NCI-H146 treated with DMSO at 0.1 percent for 48 hours (cell line): ENCODE results near the gene RAD51B.
"Not testable (repeated sequence)": the region's sequence is repeated elsewhere in the genome, so short reads cannot be mapped to it uniquely, and the experiment has no call there.

ENCODE experiments used
- DNase-seq: peaks from one replicate; lab custom pipeline; 2025; ENCODE audit not compliant: unreplicated experiment; lab: John Stamatoyannopoulos, UW

The RAD51B gene

GRCh38 chr14:67977434-67978034 is 158.0 kb downstream of the RAD51B start:
- DNase-seq = no peak

DNA sequence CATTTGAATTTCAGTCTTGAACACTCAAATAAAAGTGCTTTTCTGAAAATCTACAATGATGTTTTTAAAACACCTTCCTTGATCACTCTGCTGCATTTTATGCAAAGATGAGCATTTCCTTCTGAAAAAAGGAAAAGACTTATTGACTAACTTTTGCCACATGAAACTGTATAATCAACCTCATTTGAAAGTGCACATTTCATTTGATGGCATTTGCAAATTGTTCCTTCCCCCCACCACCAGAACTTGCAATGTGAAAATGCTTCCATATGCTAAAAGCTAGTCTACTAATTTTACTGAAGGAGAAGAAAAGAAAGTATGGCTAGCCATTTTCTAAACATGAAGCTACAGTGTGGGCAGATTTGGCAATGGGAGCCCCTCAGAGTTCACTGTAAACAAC is 159.2 kb downstream of the RAD51B start:
- DNase-seq = no peak

- no peak for DNase-seq
These were observed 163.4 kb downstream of the RAD51B start for GRCh38 chr14:67982711-67983608.

GRCh38 chr14:67984274-67984673 is 164.7 kb downstream of the RAD51B start:
- DNase-seq = no peak

DNA sequence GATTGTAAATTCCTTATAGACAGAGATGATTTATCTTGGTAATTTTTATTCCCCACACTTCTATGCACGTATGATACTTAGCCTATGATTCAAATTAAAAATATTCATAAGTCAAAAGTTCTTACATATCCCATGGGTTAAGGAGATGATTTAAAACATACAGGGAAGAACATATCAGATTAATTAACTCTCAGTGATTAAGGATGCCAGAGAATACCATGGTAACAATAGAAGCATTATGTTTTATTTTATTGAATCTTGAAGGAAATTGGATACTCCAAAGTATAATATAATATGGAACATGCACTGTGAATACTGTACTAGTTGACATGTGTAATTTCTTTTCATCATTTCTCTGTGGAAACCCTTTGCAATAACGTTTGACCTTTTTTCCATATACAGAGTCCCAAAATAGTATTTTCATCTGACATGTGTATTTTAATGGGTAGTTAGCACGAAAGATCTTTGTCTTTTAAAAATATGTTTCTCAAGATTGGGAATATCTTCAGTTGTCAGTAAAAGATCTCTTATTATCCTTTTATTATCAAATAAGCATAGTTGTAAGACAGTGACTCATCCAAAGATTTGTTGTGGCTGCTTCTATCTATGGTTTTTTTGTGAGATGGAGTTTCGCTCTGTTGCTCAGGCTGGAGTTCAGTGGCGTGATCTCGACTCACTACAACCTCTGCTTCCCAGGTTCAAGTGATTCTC is 166.7 kb downstream of the RAD51B start:
- DNase-seq = no peak

- DNase-seq = no peak
These were observed 168.0 kb downstream of the RAD51B start for GRCh38 chr14:67987606-67988005.

DNA sequence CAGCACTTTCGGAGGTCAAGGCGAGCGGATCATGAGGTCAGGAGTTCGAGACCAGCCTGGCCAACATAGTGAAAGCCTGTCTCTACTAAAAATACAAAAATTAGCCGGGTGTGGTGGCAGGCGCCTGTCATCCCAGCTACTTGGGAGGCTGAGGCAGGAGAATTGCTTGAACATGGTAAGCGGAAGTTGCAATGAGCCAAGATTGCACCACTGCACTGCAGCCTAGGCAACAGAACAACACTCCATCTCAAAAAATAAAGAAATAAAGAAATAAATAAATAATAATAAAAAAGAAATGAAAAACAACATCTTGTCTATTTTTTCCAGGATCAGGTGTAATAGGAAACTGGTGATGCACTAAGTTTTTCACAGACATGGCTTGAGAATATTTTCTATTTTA is 168.6 kb downstream of the RAD51B start:
- not testable (repeated sequence) for DNase-seq

- no peak for DNase-seq
These were observed 171.0 kb downstream of the RAD51B start for GRCh38 chr14:67990576-67990975.

GRCh38 chr14:67994531-67994930 is 175.0 kb downstream of the RAD51B start:
- no peak for DNase-seq

DNA sequence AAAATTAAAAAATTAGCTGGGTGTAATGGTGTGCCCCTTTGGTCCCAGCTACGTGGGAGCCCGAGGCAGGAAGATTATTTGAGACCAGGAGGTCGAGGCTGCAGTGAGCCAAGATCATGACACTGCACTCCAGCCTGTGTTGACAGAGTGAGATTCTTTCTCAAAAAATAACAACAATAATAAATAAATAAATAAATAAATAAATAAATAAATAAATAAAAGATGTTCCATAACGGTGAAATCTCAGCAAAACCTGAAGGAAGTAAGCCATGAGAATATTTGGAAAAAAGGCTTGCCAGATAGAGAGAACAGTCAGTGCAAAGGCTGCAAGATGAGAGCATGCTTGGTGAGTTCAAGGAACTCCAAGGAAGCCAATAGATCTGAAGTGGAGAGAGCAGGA is 176.7 kb downstream of the RAD51B start:
- no peak for DNase-seq

DNA sequence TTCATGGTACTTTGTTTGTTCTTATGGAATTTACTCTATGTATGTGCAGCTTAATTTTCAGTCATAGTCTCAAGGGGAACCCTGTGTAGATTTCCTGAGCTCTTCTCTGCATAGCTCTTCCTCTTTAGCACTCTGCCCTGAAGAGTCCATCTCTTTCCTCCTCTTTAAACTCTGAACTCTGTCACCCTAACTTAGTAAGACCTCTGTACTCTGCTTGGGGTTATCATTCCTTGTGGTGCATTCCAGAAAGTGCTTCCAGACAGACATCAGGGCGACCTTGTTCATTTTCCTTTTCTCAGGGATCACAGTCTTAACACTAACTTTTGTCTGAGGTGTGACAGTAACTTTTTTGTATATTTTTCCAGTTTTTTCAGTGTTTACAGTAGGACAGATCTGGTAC is 179.3 kb downstream of the RAD51B start:
- DNase-seq = no peak

DNA sequence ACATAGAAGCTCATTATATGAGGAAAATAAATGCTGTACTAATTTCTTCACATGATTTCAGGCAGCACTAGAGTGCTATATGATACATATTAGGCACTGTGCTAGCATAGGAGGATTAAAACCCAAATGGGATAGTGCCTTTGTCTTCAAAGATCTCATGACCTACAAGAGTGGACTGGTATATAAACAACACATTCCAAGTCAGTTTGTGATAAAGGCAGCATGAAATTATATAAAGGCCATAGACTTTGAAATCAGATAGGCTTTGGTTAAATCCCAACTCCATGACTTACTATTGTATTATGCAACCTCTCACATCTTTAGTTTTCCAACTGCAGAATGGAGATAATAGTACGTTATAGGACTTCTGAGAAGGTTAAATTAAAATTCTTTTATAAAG is 179.7 kb downstream of the RAD51B start:
- DNase-seq = no peak

GRCh38 chr14:67999705-68000384 is 180.3 kb downstream of the RAD51B start:
- no peak for DNase-seq

- DNase-seq = no peak
These were observed 180.9 kb downstream of the RAD51B start for GRCh38 chr14:68000511-68000910.

DNA sequence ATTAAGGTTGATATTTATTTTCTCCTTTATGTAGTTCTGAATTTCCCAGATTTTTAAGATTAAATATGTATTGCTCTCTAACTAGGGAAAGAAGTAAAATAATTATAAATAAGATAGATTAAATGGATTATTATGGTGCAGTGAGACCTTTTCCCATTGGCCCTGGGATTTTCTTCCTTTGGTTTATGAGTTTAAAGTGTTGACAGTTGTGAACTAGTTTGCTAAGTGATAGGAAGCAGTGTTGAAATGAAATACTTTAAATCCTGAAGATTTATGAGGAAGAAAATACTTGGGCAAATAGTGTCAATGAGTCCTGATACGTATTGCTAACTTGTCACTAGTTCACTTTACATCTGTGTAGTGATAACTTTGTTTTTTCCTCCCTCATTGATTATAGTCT is 188.9 kb downstream of the RAD51B start:
- DNase-seq = no peak

- DNase-seq = no peak
These were observed 191.9 kb downstream of the RAD51B start for GRCh38 chr14:68011406-68012028.

- no peak for DNase-seq
These were observed 193.3 kb downstream of the RAD51B start for GRCh38 chr14:68012871-68013270.

DNA sequence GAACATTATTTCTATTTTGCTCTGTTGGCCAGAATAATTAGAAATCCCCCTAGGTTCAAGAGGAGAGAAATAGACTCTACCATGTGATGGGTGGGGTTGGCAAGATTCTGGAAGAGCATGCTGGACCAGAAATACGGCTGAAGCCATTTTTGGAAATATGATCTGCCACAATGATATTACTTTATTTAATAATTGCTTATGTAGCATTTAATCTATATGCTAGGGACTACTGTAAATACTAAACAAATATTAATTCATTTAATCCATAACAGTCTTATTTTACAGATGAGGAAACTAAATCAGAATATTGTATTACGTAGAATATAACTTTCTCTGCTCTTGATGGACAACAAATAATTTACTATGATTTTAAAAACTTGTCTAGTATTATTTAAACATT is 193.7 kb downstream of the RAD51B start:
- DNase-seq = no peak

DNA sequence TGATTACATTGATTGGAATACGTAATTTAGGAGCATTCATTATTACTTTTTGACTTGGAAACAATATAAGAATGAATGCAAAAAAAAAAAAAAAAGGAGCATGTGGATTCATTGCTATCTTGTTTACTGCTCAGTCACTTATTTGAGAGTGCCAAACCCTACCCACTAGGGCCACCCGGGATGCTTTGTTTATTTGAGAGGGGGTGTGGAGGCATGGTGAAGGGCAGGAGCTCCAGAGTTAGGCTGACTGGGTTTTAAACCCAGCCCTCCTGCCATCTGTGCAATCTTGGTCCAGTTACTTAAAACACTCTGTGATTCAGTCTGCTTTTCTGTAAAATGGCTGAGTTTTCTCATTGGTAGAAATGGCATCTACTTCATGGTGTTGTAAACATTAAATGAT is 195.2 kb downstream of the RAD51B start:
- DNase-seq = no peak

GRCh38 chr14:68015356-68016254 is 196.0 kb downstream of the RAD51B start:
- DNase-seq = no peak
